Measurements from ENCODE around the gene RAP1A. TPM values are rescaled to one million over a fixed set of nuclear protein-coding genes. Genes with fewer than 3 reads are reported as not detected.

Gene RAP1A
- total RNA-seq, 1 experiment from 2014 or later = 50.9 TPM

- ChIA-PET POLR2A (ENCODE audit: low non-redundant PET) (no interaction called here), CTCF (no interaction called here)
- H3K27ac ChIP-seq (ENCODE audit: low read depth, low read length, poor library complexity, severe bottlenecking) = no peak overlapping the region
- intact Hi-C loops (cut with micrococcal nuclease; ENCODE audit: unreplicated experiment) = no loop called here
- H3K4me1 ChIP-seq (ENCODE audit: insufficient read depth, low read length, poor library complexity, severe bottlenecking) = no peaks in the 10 kb centered on the region
- no TSS peak for BruUV-seq (replicated peaks)
- no peaks in the 10 kb centered on the region for H3K36me3 ChIP-seq (ENCODE audit: insufficient read depth, low read length, poor library complexity, severe bottlenecking)
- no peaks in the 10 kb centered on the region for H3K27me3 ChIP-seq (replicated peaks; ENCODE audit: insufficient read depth, low read depth, low read length, poor library complexity)
- no peaks in the 10 kb centered on the region for H3K9me3 ChIP-seq (ENCODE audit: low read depth, low read length, poor library complexity, severe bottlenecking)
- no peak for DNase-seq (ENCODE audit: low spot score)
- H3K4me3 ChIP-seq (ENCODE audit: low read depth, low read length, poor library complexity, severe bottlenecking) = no peak overlapping the region
- TF ChIP-seq CTCF (conservative IDR thresholded peaks at IDR 0.05; ENCODE audit: low read depth, low read length) = no peak
- no peak for TF ChIP-seq EZH2 (IDR thresholded peaks at IDR 0.05; ENCODE audit: borderline replicate concordance, low read depth, low read length, poor library complexity, severe bottlenecking)
Measured at GRCh38 chr1:111649227-111649626, 29.6 kb downstream of the RAP1A start.

GRCh38 chr1:111649648-111650047 lies 30.1 kb downstream of the RAP1A start:
- H3K27me3 ChIP-seq (replicated peaks; ENCODE audit: insufficient read depth, low read depth, low read length, poor library complexity) = no peaks in the 10 kb centered on the region
- DNase-seq (ENCODE audit: low spot score) = no peak
- CTCF ChIA-PET = no interaction called here
- H3K27ac ChIP-seq (ENCODE audit: low read depth, low read length, poor library complexity, severe bottlenecking) = no peak overlapping the region
- no peaks in the 10 kb centered on the region for H3K9me3 ChIP-seq (ENCODE audit: low read depth, low read length, poor library complexity, severe bottlenecking)
- H3K4me3 ChIP-seq (ENCODE audit: low read depth, low read length, poor library complexity, severe bottlenecking) = no peak overlapping the region
- H3K4me1 ChIP-seq (ENCODE audit: insufficient read depth, low read length, poor library complexity, severe bottlenecking) = no peaks in the 10 kb centered on the region
- POLR2A ChIA-PET (ENCODE audit: low non-redundant PET) = no interaction called here
- H3K36me3 ChIP-seq (ENCODE audit: insufficient read depth, low read length, poor library complexity, severe bottlenecking) = no peaks in the 10 kb centered on the region
- TF ChIP-seq CTCF (conservative IDR thresholded peaks at IDR 0.05; ENCODE audit: low read depth, low read length) = no peak
- no peak for TF ChIP-seq EZH2 (IDR thresholded peaks at IDR 0.05; ENCODE audit: borderline replicate concordance, low read depth, low read length, poor library complexity, severe bottlenecking)
- intact Hi-C loops (cut with micrococcal nuclease; ENCODE audit: unreplicated experiment) = no loop called here
- BruUV-seq (replicated peaks) = no TSS peak

GRCh38 chr1:111653709-111654108 lies 34.1 kb downstream of the RAP1A start:
- Histone ChIP-seq H3K36me3 (ENCODE audit: insufficient read depth, low read length, poor library complexity, severe bottlenecking) (no peaks in the 10 kb centered on the region), H3K27ac (ENCODE audit: low read depth, low read length, poor library complexity, severe bottlenecking) (no peak overlapping the region), H3K4me1 (ENCODE audit: insufficient read depth, low read length, poor library complexity, severe bottlenecking) (peaks cover 3% of the 10 kb centered on the region), H3K9me3 (ENCODE audit: low read depth, low read length, poor library complexity, severe bottlenecking) (no peaks in the 10 kb centered on the region), H3K4me3 (ENCODE audit: low read depth, low read length, poor library complexity, severe bottlenecking) (no peak overlapping the region), H3K27me3 (replicated peaks; ENCODE audit: insufficient read depth, low read depth, low read length, poor library complexity) (no peaks in the 10 kb centered on the region)
- CTCF ChIA-PET = no interaction called here
- no TSS peak for BruUV-seq (replicated peaks)
- POLR2A ChIA-PET (ENCODE audit: low non-redundant PET) = no interaction called here
- intact Hi-C loops (cut with micrococcal nuclease; ENCODE audit: unreplicated experiment) = no loop called here
- no peak for DNase-seq (ENCODE audit: low spot score)
- TF ChIP-seq CTCF (conservative IDR thresholded peaks at IDR 0.05; ENCODE audit: low read depth, low read length) (no peak), EZH2 (IDR thresholded peaks at IDR 0.05; ENCODE audit: borderline replicate concordance, low read depth, low read length, poor library complexity, severe bottlenecking) (no peak)

Measured in A673 (cell line).